Hematopoietic multipotent progenitor cell treated with erythropoietin and hydrocortisone succinate and interleukin-3 and kit ligand, for 15 days (in vitro differentiated cells): Measurements from ENCODE around the gene HIGD1C.
"Not testable (repeated sequence)": the region's sequence is repeated elsewhere in the genome, so short reads cannot be mapped to it uniquely, and the experiment has no call there.

Experiments used
- DNase-seq: peaks from one replicate; pipeline ENCODE4 v3.0.0-alpha.2; 2015; ENCODE audit warnings: low spot score

Gene HIGD1C

DNA sequence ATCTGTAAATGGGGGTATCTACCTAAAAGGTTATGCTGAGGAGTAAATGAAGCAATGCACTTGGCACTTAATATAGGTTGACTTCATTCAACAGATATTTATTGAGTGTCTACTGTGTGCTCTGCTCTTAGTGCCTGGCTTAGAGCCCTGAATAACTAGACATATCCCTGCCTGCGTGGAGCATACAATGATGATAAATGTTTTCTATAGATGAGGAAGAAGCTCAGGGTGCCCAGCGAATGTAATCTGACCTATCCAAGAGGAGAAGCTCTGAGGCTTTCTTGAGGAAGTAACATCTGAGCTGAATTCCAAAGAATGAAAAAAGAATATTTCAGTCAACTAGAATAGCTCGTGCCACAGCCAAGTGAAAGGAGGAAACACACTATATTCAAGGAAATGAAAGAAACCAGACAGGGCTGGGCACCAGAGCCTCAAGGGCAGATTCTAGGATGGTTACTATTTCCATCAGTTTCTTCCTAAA is 17.9 kb upstream of the HIGD1C start:
- no peak for DNase-seq

DNA sequence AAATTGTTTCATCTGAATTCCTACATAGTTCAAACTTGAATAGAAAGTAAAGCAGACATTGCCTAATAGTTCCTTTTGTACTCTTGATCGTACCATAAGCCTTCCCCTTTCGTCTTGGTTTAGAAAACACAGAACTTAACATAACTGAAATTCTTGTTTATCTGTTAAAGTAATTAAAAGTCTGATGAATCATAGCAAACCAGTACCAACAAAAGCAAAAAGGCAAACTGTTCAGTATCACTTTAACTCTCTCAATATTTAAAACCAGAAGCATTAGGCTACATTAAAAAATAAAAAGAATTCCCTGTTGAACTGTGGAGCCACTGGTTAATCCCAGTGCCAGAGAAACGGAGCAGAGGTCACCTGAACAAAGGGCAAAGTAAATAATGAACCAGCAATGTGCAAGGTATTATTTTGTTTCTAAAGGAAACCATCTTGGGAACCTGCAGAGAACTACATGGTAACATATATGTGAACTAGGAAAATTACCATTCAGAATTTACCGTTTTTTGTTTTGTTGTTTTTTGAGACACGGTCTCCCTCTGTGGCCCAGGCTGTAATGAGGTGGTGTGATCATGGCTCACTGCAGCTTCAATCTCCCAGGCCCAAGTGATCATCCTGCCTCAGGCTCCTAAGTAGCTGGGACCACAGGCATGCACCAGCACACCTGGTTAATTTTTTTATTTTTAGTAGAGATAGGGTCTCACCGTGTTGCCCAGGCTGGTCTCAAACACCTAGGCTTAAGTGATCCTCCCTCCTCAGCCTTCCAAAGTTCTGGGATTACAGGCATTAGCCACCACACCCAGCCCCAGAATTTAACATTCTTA is 17.1 kb upstream of the HIGD1C start:
- DNase-seq: no peak

DNA sequence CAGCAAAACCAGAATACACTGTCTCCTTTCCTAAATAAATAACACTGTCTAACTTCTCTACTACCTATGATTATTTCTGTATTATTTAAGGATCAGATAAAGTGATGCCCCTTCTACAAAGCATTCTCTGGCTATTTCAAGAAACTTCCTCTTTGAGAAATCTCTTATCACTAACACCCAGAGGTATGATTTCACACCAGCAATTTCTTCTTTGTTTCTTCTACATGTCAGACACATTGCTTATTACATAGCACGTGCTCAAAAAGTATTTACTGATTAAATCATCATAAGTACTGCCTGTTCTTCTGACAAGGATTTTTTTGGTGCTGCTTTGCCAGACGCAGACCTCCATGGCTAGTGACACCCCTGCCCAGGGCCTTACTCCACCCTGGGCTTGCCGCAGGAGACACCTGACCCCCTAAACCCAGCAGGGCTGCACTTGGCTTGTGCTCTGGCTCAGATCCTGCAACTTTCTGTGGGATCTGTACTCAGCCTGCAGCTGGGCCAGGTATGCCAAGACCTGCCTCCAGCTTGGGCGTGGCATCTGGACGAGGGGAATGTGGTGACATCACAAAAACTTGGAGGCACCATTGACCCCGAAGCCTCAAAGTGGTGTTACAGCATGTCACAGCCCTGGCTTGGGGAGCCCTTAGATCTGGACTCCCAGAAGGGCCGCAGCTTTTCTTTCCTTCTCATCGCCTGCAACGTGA is 15.4 kb upstream of the HIGD1C start:
- DNase-seq: no peak

GRCh38 chr12:50937653-50938052 is 14.7 kb upstream of the HIGD1C start:
- DNase-seq: no peak

- no peak for DNase-seq
Measured at GRCh38 chr12:50947933-50948626, 4.3 kb upstream of the HIGD1C start.

DNA sequence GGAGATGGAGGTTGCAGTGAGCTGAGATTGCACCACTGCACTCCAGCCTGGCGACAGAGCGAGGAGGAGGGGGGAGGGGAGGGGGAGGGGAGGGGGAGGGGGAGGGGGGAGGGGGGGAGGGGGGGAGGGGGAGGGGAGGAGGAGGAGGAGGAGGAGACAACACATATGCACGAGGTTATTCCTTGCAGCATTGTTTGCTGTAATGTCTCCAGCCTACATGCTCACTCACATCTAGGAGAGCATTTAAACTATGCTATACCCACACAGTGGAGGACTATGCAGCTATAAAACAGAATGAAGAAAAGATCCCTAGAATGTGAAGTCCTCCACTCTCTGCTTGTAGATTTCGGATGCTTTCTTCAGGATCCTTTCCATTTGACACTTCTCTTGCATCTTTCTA is 3.5 kb upstream of the HIGD1C start:
- DNase-seq: no peak

GRCh38 chr12:50949801-50950302 is 2.5 kb upstream of the HIGD1C start:
- no peak for DNase-seq

DNA sequence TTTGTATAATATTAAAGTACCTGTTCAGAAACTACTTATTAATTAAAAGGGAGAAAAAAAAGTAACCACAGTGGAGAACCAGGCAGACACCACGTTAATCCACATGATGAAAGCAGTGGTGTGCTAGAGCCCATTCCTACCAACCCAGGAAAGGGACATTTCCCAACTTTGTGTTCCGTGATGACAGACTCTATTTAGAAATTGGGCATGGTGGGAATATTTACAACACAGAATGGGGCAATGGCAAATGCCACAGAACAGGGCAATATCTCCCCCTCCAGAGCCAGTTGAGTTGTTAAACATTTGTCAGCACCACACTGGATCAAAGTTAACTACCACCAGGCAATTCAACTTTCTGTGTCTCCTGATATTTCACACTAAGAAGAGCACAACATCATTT is 1.2 kb upstream of the HIGD1C start:
- DNase-seq: no peak

- DNase-seq: no peak
Measured at GRCh38 chr12:50953047-50953446, 703 bp downstream of the HIGD1C start.

DNA sequence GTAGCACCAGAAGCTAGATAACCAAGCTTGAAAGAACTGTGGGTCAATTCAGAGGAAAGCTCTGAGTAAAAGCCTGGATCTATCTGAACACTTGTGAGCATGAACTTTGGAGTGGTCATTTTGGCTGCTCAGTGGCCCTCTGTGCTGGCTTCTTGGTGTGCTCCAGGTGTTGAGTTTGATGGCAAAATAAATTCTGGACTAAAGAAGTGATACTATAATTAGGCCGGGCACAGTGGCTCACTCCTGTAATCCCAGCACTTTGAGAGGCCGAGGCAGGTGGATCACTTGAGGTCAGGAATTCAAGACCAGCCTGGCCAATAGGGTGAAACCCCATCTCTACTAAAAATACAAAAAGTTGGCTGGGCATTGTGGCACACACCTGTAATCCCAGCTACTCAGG is 2.4 kb downstream of the HIGD1C start:
- not testable (repeated sequence) for DNase-seq

GRCh38 chr12:50955288-50955687 is 2.9 kb downstream of the HIGD1C start:
- no peak for DNase-seq

- DNase-seq: no peak
Measured at GRCh38 chr12:50955697-50956096, 3.4 kb downstream of the HIGD1C start.

- no peak for DNase-seq
Measured at GRCh38 chr12:50960130-50960529, 7.8 kb downstream of the HIGD1C start.

GRCh38 chr12:50961708-50962107 is 9.4 kb downstream of the HIGD1C start:
- DNase-seq: no peak

- no peak for DNase-seq
Measured at GRCh38 chr12:50964432-50964831, 12.1 kb downstream of the HIGD1C start.

- no peak for DNase-seq
Measured at GRCh38 chr12:50971946-50972345, 19.6 kb downstream of the HIGD1C start.

- no peak for DNase-seq
Measured at GRCh38 chr12:50979369-50980052, 27.2 kb downstream of the HIGD1C start.

DNA sequence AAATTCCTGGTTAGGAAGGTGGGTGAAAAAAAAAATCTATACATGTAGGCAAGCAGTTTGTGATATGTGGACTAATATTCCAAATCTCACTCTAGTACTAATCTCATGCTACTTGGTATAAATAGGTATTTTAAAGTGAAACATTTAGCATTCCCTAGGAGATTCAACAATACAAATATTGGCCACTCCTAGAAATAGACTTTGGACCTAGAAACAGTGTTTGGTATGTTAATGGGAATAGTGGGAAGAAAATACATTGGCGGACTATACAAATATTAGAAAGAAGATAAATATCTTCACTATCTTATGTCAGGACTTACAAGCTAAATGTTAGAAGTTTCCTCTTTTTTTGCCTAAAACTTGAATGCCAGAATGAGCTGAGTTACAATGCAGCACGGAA is 28.2 kb downstream of the HIGD1C start:
- DNase-seq: no peak

DNA sequence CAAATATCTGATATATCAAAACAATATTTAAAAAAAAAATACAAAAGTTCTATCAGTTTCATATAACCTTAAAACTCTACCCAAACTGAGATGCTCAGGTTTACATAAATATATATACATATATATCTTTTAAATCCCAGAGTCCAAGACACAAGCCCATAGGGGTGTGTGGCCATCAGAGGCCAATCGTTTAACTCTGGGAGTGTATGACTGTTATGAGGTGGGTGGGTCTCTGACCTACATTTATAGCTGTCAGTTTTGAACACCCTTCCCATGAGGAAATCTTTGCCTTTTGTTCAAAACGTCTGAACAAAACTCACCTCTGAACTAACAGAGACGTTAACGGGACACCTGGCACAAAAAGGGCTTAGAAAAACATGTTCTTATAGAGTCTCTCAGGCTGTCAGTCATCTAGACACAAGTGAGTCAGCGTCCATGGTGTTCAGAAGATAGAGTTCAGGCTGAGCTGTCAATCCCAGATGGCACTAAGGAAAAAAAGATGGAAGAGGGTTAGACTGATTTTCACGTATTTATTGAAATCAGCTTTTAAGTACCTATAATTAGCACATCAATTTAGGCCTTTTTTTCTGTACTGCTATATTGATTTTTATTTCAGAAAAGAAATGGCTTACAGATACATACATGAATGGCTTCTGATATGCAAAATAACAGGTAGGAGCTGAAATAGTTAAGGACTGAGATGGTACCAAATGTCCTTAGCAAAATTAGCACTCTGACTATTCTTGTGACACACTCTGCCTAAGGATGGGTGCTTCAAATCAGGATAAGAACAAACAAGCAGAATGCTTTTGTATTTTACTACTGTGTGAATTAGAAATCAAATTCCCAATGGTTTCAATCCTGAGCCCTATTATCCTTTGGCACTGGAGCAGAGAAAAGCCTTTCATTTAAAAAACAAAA is 29.2 kb downstream of the HIGD1C start:
- DNase-seq: no peak

DNA sequence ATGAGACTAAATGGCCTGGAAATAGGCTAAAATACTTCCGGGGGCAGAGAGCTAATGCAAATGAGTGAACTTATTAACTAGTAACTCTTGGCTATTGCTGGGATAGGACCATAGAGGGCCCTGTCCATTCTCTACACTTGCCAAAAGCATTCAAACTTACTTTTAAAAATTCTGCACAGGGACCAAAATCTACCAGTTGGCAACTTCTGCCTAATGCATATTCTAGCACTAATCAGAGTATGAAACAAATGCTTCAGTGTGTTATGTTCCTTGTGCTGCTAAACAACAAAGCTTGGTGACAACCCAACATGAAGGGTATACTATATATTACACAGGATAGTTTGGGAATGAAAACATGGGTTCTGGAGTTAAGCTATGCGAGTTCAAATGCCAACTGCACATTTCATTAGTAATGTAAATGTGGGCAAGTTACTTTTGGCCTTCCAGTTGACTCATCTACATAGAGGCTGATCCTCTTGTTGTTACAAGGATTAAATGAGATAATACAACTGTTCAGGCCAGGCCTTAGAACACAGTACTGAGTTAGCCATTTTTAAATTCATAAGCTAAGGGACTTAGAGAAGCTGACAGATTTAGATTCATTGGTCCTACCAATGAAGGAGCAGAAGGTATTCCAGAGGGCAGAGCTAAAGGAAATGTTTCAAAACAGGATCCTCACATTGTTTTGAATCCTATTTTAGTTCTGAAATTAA is 32.4 kb downstream of the HIGD1C start:
- no peak for DNase-seq
